Measurements from ENCODE around the gene PTPRT.

PTPRT gene

GRCh38 chr20:43040427-43040826 is 149.3 kb downstream of the PTPRT start:
- no peaks in the 10 kb centered on the region for H3K36me3 Mint-ChIP-seq (ENCODE audit: low read depth)
- no peak overlapping the region for H3K4me3 Mint-ChIP-seq
- H3K4me1 Mint-ChIP-seq (ENCODE audit: low read depth), result no peaks in the 10 kb centered on the region
- no peaks in the 10 kb centered on the region for H3K9me3 Mint-ChIP-seq
- no peak overlapping the region for H3K27ac Mint-ChIP-seq
- no peaks in the 10 kb centered on the region for H3K27me3 Mint-ChIP-seq
- DNase-seq, result no peak

GRCh38 chr20:43037605-43038309 is 151.9 kb downstream of the PTPRT start:
- Mint-ChIP-seq H3K4me3 (no peak overlapping the region), H3K36me3 (ENCODE audit: low read depth) (no peaks in the 10 kb centered on the region), H3K27me3 (no peaks in the 10 kb centered on the region), H3K4me1 (ENCODE audit: low read depth) (no peaks in the 10 kb centered on the region), H3K27ac (no peak overlapping the region), H3K9me3 (no peaks in the 10 kb centered on the region)
- DNase-seq, result no peak

- no peaks in the 10 kb centered on the region for H3K27me3 Mint-ChIP-seq
- no peaks in the 10 kb centered on the region for H3K36me3 Mint-ChIP-seq (ENCODE audit: low read depth)
- no peaks in the 10 kb centered on the region for H3K4me1 Mint-ChIP-seq (ENCODE audit: low read depth)
- H3K27ac Mint-ChIP-seq, result no peak overlapping the region
- no peak overlapping the region for H3K4me3 Mint-ChIP-seq
- no peaks in the 10 kb centered on the region for H3K9me3 Mint-ChIP-seq
- no peak for DNase-seq
Observed at GRCh38 chr20:43034981-43035724, 154.6 kb downstream of the PTPRT start.

GRCh38 chr20:43032459-43032858 is 157.2 kb downstream of the PTPRT start:
- Mint-ChIP-seq H3K4me3 (no peak overlapping the region), H3K27ac (no peak overlapping the region), H3K9me3 (no peaks in the 10 kb centered on the region), H3K4me1 (ENCODE audit: low read depth) (no peaks in the 10 kb centered on the region), H3K36me3 (ENCODE audit: low read depth) (no peaks in the 10 kb centered on the region), H3K27me3 (no peaks in the 10 kb centered on the region)
- no peak for DNase-seq

GRCh38 chr20:43029176-43029575 is 160.5 kb downstream of the PTPRT start:
- no peaks in the 10 kb centered on the region for H3K27me3 Mint-ChIP-seq

GRCh38 chr20:43028470-43028869 is 161.2 kb downstream of the PTPRT start:
- no peak overlapping the region for H3K4me3 Mint-ChIP-seq
- no peaks in the 10 kb centered on the region for H3K4me1 Mint-ChIP-seq (ENCODE audit: low read depth)
- H3K27me3 Mint-ChIP-seq, result no peaks in the 10 kb centered on the region
- no peak overlapping the region for H3K27ac Mint-ChIP-seq
- no peaks in the 10 kb centered on the region for H3K36me3 Mint-ChIP-seq (ENCODE audit: low read depth)
- DNase-seq, result no peak
- no peaks in the 10 kb centered on the region for H3K9me3 Mint-ChIP-seq

More at GRCh38 chr20:43029176-43029575, 160.5 kb downstream of the PTPRT start:
- DNase-seq, result no peak
- H3K4me1 Mint-ChIP-seq (ENCODE audit: low read depth), result no peaks in the 10 kb centered on the region
- H3K27ac Mint-ChIP-seq, result no peak overlapping the region
- no peak overlapping the region for H3K4me3 Mint-ChIP-seq
- no peaks in the 10 kb centered on the region for H3K36me3 Mint-ChIP-seq (ENCODE audit: low read depth)
- no peaks in the 10 kb centered on the region for H3K9me3 Mint-ChIP-seq

- no peak for DNase-seq
- no peaks in the 10 kb centered on the region for H3K36me3 Mint-ChIP-seq (ENCODE audit: low read depth)
- H3K27me3 Mint-ChIP-seq, result no peaks in the 10 kb centered on the region
- no peak overlapping the region for H3K4me3 Mint-ChIP-seq
- H3K27ac Mint-ChIP-seq, result no peak overlapping the region
- no peaks in the 10 kb centered on the region for H3K4me1 Mint-ChIP-seq (ENCODE audit: low read depth)
- H3K9me3 Mint-ChIP-seq, result no peaks in the 10 kb centered on the region
Observed at GRCh38 chr20:43023836-43024235, 165.9 kb downstream of the PTPRT start.

- Mint-ChIP-seq H3K4me1 (ENCODE audit: low read depth) (no peaks in the 10 kb centered on the region), H3K27ac (no peak overlapping the region), H3K4me3 (no peak overlapping the region), H3K27me3 (no peaks in the 10 kb centered on the region), H3K36me3 (ENCODE audit: low read depth) (no peaks in the 10 kb centered on the region), H3K9me3 (no peaks in the 10 kb centered on the region)
- DNase-seq, result no peak
Observed at GRCh38 chr20:43022568-43022967, 167.1 kb downstream of the PTPRT start.

- H3K4me3 Mint-ChIP-seq, result no peak overlapping the region
- H3K27me3 Mint-ChIP-seq, result no peaks in the 10 kb centered on the region
- no peak overlapping the region for H3K27ac Mint-ChIP-seq
- H3K4me1 Mint-ChIP-seq (ENCODE audit: low read depth), result no peaks in the 10 kb centered on the region
- DNase-seq, result no peak
- no peaks in the 10 kb centered on the region for H3K36me3 Mint-ChIP-seq (ENCODE audit: low read depth)
- H3K9me3 Mint-ChIP-seq, result no peaks in the 10 kb centered on the region
Observed at GRCh38 chr20:43022081-43022480, 167.6 kb downstream of the PTPRT start.

- Mint-ChIP-seq H3K36me3 (ENCODE audit: low read depth) (no peaks in the 10 kb centered on the region), H3K27ac (no peak overlapping the region), H3K27me3 (no peaks in the 10 kb centered on the region), H3K4me1 (ENCODE audit: low read depth) (no peaks in the 10 kb centered on the region), H3K9me3 (no peaks in the 10 kb centered on the region), H3K4me3 (no peak overlapping the region)
- no peak for DNase-seq
Observed at GRCh38 chr20:43017241-43018030, 172.3 kb downstream of the PTPRT start.

GRCh38 chr20:43016257-43016656 is 173.4 kb downstream of the PTPRT start:
- DNase-seq, result no peak
- no peak overlapping the region for H3K4me3 Mint-ChIP-seq
- no peaks in the 10 kb centered on the region for H3K4me1 Mint-ChIP-seq (ENCODE audit: low read depth)
- H3K36me3 Mint-ChIP-seq (ENCODE audit: low read depth), result no peaks in the 10 kb centered on the region
- no peak overlapping the region for H3K27ac Mint-ChIP-seq
- no peaks in the 10 kb centered on the region for H3K27me3 Mint-ChIP-seq
- no peaks in the 10 kb centered on the region for H3K9me3 Mint-ChIP-seq

GRCh38 chr20:43015566-43015965 is 174.1 kb downstream of the PTPRT start:
- Mint-ChIP-seq H3K27me3 (no peaks in the 10 kb centered on the region), H3K36me3 (ENCODE audit: low read depth) (no peaks in the 10 kb centered on the region), H3K4me3 (no peak overlapping the region), H3K4me1 (ENCODE audit: low read depth) (no peaks in the 10 kb centered on the region), H3K9me3 (no peaks in the 10 kb centered on the region), H3K27ac (no peak overlapping the region)
- DNase-seq, result no peak

GRCh38 chr20:43014206-43014605 is 175.5 kb downstream of the PTPRT start:
- no peaks in the 10 kb centered on the region for H3K9me3 Mint-ChIP-seq
- H3K4me3 Mint-ChIP-seq, result no peak overlapping the region
- no peaks in the 10 kb centered on the region for H3K36me3 Mint-ChIP-seq (ENCODE audit: low read depth)
- H3K4me1 Mint-ChIP-seq (ENCODE audit: low read depth), result no peaks in the 10 kb centered on the region
- no peaks in the 10 kb centered on the region for H3K27me3 Mint-ChIP-seq
- H3K27ac Mint-ChIP-seq, result no peak overlapping the region
- DNase-seq, result no peak

GRCh38 chr20:43011491-43011890 is 178.2 kb downstream of the PTPRT start:
- Mint-ChIP-seq H3K36me3 (ENCODE audit: low read depth) (no peaks in the 10 kb centered on the region), H3K27ac (no peak overlapping the region), H3K27me3 (no peaks in the 10 kb centered on the region), H3K4me3 (no peak overlapping the region), H3K4me1 (ENCODE audit: low read depth) (no peaks in the 10 kb centered on the region), H3K9me3 (no peaks in the 10 kb centered on the region)
- no peak for DNase-seq

GRCh38 chr20:43009532-43009931 is 180.2 kb downstream of the PTPRT start:
- Mint-ChIP-seq H3K9me3 (no peaks in the 10 kb centered on the region), H3K4me3 (no peak overlapping the region), H3K4me1 (ENCODE audit: low read depth) (no peaks in the 10 kb centered on the region), H3K27ac (no peak overlapping the region), H3K27me3 (no peaks in the 10 kb centered on the region), H3K36me3 (ENCODE audit: low read depth) (no peaks in the 10 kb centered on the region)
- DNase-seq, result no peak

All from activated T-cell treated with anti-CD3 and anti-CD28 coated beads, Interleukin-2, amount 50 U/mL, for 24 hours (primary cell).